ENCODE data around the gene SHROOM3. TPM values are rescaled to one million over a fixed set of nuclear protein-coding genes. Genes with fewer than 3 reads are reported as not detected.

SHROOM3 gene
- total RNA-seq, 1 donor from 2014 or later, result 16.2 TPM

DNA sequence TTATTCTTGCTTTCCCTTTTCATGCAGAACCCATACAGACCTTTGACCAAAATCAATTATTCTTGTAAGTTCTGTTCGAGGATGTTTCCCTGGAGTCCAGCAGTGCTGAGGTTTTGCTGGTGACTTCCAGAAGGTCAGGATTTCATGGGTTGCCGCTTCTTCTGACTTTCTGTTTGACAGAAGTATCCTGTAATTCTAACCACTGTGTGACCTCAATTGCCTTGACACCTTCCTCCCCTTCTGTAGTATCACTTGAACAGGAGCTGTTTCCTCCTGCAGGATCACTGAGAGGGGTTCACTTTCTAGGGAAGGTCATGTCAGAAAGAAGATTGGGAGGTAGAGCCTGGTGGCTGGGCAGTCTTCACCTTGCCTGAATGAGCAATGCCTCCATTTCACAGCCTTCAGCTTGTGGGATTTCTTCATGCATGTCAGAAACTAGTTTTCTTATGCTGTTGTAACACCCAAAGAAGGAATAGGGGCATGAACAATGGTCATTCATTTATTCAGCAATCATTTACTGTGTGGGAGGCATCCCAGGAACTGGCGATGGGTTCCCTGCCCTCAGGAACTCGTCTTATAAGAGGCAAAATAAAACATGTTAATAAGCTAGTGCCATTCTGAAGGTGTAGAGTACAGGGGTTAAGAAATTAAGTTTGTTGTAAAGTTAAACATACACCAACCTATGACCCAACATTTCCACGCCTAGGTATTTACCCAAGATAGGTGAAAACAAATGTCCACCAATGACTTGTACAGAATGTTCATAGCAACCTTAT, 257.0 kb downstream of the SHROOM3 start:
- H3K27ac ChIP-seq (replicated peaks), result no peak overlapping the region
- H3K4me3 ChIP-seq, result no peak overlapping the region
- H3K9me3 ChIP-seq (replicated peaks), result no peaks in the 10 kb centered on the region
- no peak for DNase-seq
- H3K4me1 ChIP-seq, result peaks cover 54% of the 10 kb centered on the region
- intact Hi-C loops (cut with micrococcal nuclease), result no loop called here
- H3K36me3 ChIP-seq, result no peaks in the 10 kb centered on the region
- TF ChIP-seq, protein P1, sequence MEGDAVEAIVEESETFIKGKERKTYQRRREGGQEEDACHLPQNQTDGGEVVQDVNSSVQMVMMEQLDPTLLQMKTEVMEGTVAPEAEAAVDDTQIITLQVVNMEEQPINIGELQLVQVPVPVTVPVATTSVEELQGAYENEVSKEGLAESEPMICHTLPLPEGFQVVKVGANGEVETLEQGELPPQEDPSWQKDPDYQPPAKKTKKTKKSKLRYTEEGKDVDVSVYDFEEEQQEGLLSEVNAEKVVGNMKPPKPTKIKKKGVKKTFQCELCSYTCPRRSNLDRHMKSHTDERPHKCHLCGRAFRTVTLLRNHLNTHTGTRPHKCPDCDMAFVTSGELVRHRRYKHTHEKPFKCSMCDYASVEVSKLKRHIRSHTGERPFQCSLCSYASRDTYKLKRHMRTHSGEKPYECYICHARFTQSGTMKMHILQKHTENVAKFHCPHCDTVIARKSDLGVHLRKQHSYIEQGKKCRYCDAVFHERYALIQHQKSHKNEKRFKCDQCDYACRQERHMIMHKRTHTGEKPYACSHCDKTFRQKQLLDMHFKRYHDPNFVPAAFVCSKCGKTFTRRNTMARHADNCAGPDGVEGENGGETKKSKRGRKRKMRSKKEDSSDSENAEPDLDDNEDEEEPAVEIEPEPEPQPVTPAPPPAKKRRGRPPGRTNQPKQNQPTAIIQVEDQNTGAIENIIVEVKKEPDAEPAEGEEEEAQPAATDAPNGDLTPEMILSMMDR (IDR thresholded peaks at IDR 0.05; ENCODE audit: borderline replicate concordance), result no peak
- H3K27me3 ChIP-seq (ENCODE audit: low read depth), result peaks cover 36% of the 10 kb centered on the region

DNA sequence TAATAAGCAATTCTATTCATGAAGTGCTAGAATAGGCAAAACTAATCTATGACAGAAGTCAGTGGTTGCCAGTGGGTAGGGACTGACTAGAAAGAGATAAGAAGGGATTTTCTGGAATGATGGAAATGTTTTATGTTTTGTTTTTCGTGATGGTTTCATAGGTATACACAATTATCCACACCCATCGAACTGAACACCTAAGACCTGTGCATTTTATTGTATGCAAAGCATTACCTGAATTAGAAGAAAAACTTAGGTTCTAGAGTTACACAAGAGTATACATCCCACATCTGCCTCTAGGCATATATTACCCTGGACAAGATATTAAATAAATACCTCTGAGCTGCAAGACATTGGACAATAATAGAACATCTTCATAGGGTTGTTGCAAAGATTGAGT, 257.7 kb downstream of the SHROOM3 start:
- DNase-seq, result no peak
- Histone ChIP-seq H3K4me3 (no peak overlapping the region), H3K27me3 (ENCODE audit: low read depth) (peaks cover 36% of the 10 kb centered on the region), H3K27ac (replicated peaks) (no peak overlapping the region), H3K9me3 (replicated peaks) (no peaks in the 10 kb centered on the region), H3K4me1 (peaks cover 46% of the 10 kb centered on the region), H3K36me3 (no peaks in the 10 kb centered on the region)
- intact Hi-C loops (cut with micrococcal nuclease), result no loop called here
- TF ChIP-seq, protein P1 (IDR thresholded peaks at IDR 0.05; ENCODE audit: borderline replicate concordance), result no peak

DNA sequence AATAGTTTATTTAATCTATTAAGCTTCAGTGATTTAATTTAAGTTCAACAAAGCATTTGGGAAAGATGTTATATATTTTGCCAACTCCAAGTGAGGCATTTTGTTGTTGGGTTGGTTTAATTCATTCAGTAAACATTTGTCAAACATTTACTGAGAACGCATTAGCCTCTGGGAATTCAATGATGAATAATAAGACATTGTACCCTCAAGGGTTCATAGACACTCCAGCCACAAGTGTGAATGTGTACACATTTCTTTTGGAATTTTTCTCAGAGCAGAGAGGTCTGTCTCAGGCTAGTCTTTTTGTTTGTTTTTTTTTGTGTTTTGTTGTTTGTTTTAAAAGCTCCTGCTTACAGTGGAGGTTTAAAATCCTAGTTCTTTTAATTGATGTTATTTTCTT, 259.0 kb downstream of the SHROOM3 start:
- H3K36me3 ChIP-seq, result no peaks in the 10 kb centered on the region
- H3K4me3 ChIP-seq, result no peak overlapping the region
- no peak for DNase-seq
- H3K4me1 ChIP-seq, result peaks cover 33% of the 10 kb centered on the region
- intact Hi-C loops (cut with micrococcal nuclease), result no loop called here
- TF ChIP-seq, protein P1 (IDR thresholded peaks at IDR 0.05; ENCODE audit: borderline replicate concordance), result no peak
- no peak overlapping the region for H3K27ac ChIP-seq (replicated peaks)
- no peaks in the 10 kb centered on the region for H3K9me3 ChIP-seq (replicated peaks)
- peaks cover 28% of the 10 kb centered on the region for H3K27me3 ChIP-seq (ENCODE audit: low read depth)

DNA sequence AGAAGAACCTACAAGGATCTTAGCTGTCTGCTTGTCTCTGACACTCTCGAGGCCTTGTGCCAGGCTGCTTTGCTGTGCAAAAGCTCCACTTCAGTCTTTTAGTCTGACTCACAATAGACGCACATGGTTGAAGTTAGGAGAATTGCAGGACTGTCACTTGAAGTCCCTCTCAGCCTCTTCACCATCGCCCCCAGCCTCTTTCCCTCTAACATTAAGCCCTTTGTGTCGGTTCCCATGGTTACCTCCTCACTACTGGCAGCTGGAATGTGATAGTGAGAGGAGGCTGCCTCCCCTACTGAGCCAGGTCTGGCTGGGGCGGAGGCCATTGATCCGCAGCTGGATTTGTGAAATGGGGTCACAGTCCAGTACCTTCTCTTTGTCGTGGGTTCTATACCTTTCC, 261.1 kb downstream of the SHROOM3 start:
- Histone ChIP-seq H3K36me3 (no peaks in the 10 kb centered on the region), H3K4me1 (peaks cover 23% of the 10 kb centered on the region), H3K27me3 (ENCODE audit: low read depth) (peaks cover 17% of the 10 kb centered on the region), H3K27ac (replicated peaks) (no peak overlapping the region), H3K9me3 (replicated peaks) (no peaks in the 10 kb centered on the region), H3K4me3 (no peak overlapping the region)
- TF ChIP-seq, protein P1 (IDR thresholded peaks at IDR 0.05; ENCODE audit: borderline replicate concordance), result no peak
- no peak for DNase-seq
- intact Hi-C loops (cut with micrococcal nuclease), result no loop called here

DNA sequence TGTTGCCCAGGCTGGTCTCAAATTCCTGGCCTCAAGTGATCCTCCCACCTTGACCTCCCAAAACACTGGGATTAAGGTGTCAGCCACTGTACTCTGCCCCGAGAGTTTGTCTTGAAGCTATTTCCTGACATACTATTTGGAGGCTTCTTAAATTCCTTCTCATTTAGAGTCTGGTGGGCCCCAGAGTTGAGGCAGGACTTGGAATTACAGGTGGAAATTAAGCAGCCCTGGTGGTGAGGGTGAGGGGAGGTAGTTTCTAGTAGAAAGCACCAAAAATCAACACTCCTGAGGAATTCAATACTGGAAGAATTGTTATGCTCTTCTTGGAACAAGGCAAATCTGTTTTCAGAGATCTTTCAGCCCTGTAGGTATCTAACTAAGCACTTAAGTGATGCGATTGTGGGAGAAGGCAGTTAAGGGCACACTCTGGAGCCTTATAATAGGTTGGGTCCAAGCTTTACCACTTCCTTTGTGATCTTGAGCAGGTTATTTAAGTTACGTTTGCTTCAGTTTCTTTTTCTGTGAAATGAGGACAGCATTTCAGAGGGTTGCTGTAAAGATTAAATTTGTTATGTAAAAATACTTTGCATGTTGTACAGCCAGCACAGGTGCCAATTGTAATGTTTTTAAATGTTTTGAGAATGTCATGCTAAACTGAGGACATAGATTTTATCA, 262.2 kb downstream of the SHROOM3 start:
- H3K36me3 ChIP-seq, result no peaks in the 10 kb centered on the region
- no peaks in the 10 kb centered on the region for H3K9me3 ChIP-seq (replicated peaks)
- peaks cover 11% of the 10 kb centered on the region for H3K27me3 ChIP-seq (ENCODE audit: low read depth)
- H3K27ac ChIP-seq (replicated peaks), result no peak overlapping the region
- no peak for DNase-seq
- peaks cover 17% of the 10 kb centered on the region for H3K4me1 ChIP-seq
- TF ChIP-seq, protein P1 (IDR thresholded peaks at IDR 0.05; ENCODE audit: borderline replicate concordance), result no peak
- no peak overlapping the region for H3K4me3 ChIP-seq
- intact Hi-C loops (cut with micrococcal nuclease), result no loop called here
